ENCODE measurements around the gene NOP9.

The NOP9 gene

GRCh38 chr14:24263848-24264247, 35.8 kb upstream of the NOP9 start:
- FAIRE-seq = no peak

GRCh38 chr14:24264298-24264697, 35.4 kb upstream of the NOP9 start:
- no peak for FAIRE-seq

GRCh38 chr14:24266344-24267244, 33.1 kb upstream of the NOP9 start:
- FAIRE-seq = no peak

GRCh38 chr14:24267516-24267915, 32.1 kb upstream of the NOP9 start:
- FAIRE-seq = no peak

GRCh38 chr14:24268225-24268624, 31.4 kb upstream of the NOP9 start:
- FAIRE-seq = no peak

- FAIRE-seq = no peak
These were observed 30.3 kb upstream of the NOP9 start for GRCh38 chr14:24269368-24269767.

GRCh38 chr14:24269910-24270536, 29.6 kb upstream of the NOP9 start:
- no peak for FAIRE-seq

- no peak for FAIRE-seq
These were observed 29.0 kb upstream of the NOP9 start for GRCh38 chr14:24270537-24271133.

- no peak for FAIRE-seq
These were observed 28.4 kb upstream of the NOP9 start, which contains the start of gene RABGGTA for GRCh38 chr14:24271134-24271833. Gene RABGGTA (minus strand): TSS chr14:24271597. CDS start chr14:24271115, 482 bp downstream.

GRCh38 chr14:24271834-24272263, 27.8 kb upstream of the NOP9 start:
- no peak for FAIRE-seq

- no peak for FAIRE-seq
These were observed 27.2 kb upstream of the NOP9 start for GRCh38 chr14:24272467-24272866.

GRCh38 chr14:24273422-24273998, 26.1 kb upstream of the NOP9 start:
- no peak for FAIRE-seq

GRCh38 chr14:24274101-24274543, 25.5 kb upstream of the NOP9 start:
- no peak for FAIRE-seq

GRCh38 chr14:24277071-24277470, 22.6 kb upstream of the NOP9 start:
- FAIRE-seq = no peak

GRCh38 chr14:24277606-24278321, 21.9 kb upstream of the NOP9 start:
- FAIRE-seq = no peak

- FAIRE-seq = no peak
These were observed 21.2 kb upstream of the NOP9 start for GRCh38 chr14:24278424-24278823.

GRCh38 chr14:24279301-24280186, 20.1 kb upstream of the NOP9 start:
- FAIRE-seq = no peak

- FAIRE-seq = no peak
These were observed 18.7 kb upstream of the NOP9 start for GRCh38 chr14:24280797-24281460.

- no peak for FAIRE-seq
These were observed 18.0 kb upstream of the NOP9 start for GRCh38 chr14:24281636-24282035.

- FAIRE-seq = no peak
These were observed 16.9 kb upstream of the NOP9 start for GRCh38 chr14:24282736-24283135.

Measured in islet of Langerhans (tissue), 1 donor.